SU-DHL-6 (cell line): ENCODE measurements around the gene CELF5.

ENCODE experiments used
- H2AFZ ChIP-seq: fragments of 200-600 bp; sonication (generic); 2 replicates; pipeline ENCODE4 v1.6.1; 2014; ENCODE audit warnings: low read depth, mild to moderate bottlenecking, moderate library complexity, mixed read lengths, antibody characterized with exemption, low read length; ENCODE audit not compliant: severe bottlenecking
- H3F3A ChIP-seq: fragments of 200-600 bp; shearing (Covaris generic); 2 replicates; pipeline ENCODE4 v1.6.0; 2016; ENCODE audit warnings: antibody characterized with exemption, mild to moderate bottlenecking; ENCODE audit not compliant: insufficient read depth
- H3K27ac ChIP-seq: fragments of 200-600 bp; sonication (generic); 2 replicates; pipeline ENCODE4 v1.5.1; 2016; ENCODE audit warnings: low read depth, mild to moderate bottlenecking, low read length, moderate library complexity, mixed read lengths
- H3K27me3 ChIP-seq: fragments of 200-600 bp; sonication (generic), shearing (Covaris generic); 2 replicates; pipeline ENCODE4 v1.6.0; 2014; ENCODE audit warnings: mild to moderate bottlenecking, low read length
- H3K36me3 ChIP-seq: fragments of 200-600 bp; sonication (generic); 2 replicates; pipeline ENCODE4 v1.6.1; 2014; ENCODE audit warnings: mild to moderate bottlenecking, low read length, mixed read lengths
- H3K4me2 ChIP-seq: fragments of 300-600, 200-600 bp; shearing (Covaris generic), sonication (generic); 2 replicates; pipeline ENCODE4 v1.6.0; 2014; ENCODE audit warnings: low read length, low read depth, mild to moderate bottlenecking; ENCODE audit not compliant: poor library complexity, severe bottlenecking
- H3K4me3 ChIP-seq: fragments of 200-600 bp; sonication (generic); 2 replicates; pipeline ENCODE4 v1.5.1; 2014; ENCODE audit warnings: antibody characterized with exemption, low read length, mild to moderate bottlenecking, mixed read lengths; ENCODE audit not compliant: insufficient read depth, poor library complexity, severe bottlenecking
- H3K79me2 ChIP-seq: fragments of 200-600 bp; sonication (generic); 2 replicates; pipeline ENCODE4 v1.6.1; 2014; ENCODE audit warnings: mild to moderate bottlenecking, low read length, moderate library complexity; ENCODE audit not compliant: insufficient read depth
- H3K9ac ChIP-seq: fragments of 200-600 bp; sonication (generic); 2 replicates; pipeline ENCODE4 v1.7.0; 2014; ENCODE audit warnings: mild to moderate bottlenecking, low read length
- H3K9me2 ChIP-seq: fragments of 200-600 bp; sonication (generic); replicated peaks from 2 replicates; pipeline ENCODE4 v1.6.1; 2014; ENCODE audit warnings: low read length; ENCODE audit not compliant: insufficient read depth
- H3K9me3 ChIP-seq: fragments of 200-600 bp; sonication (generic); 2 replicates; pipeline ENCODE4 v1.6.1; 2014; ENCODE audit warnings: low read length, mixed read lengths; ENCODE audit not compliant: insufficient read depth
- H4K20me1 ChIP-seq: fragments of 200-600 bp; sonication (generic); 2 replicates; pipeline ENCODE4 v1.6.1; 2014; ENCODE audit warnings: low read depth, mild to moderate bottlenecking, antibody characterized with exemption, low read length, moderate library complexity, mixed read lengths
- EZH2phosphoT487 ChIP-seq: fragments of 200-600 bp; sonication (generic), shearing (Covaris generic); conservative IDR thresholded peaks from 2 replicates; pipeline ENCODE4 v1.6.1; 2018; ENCODE audit warnings: mild to moderate bottlenecking, antibody characterized with exemption, low read length, moderate library complexity, mixed read lengths
- TF ChIP-seq, protein P1 (sequence below): fragments of 200-600 bp; sonication (generic); IDR thresholded peaks from one replicate; pipeline ENCODE4 v1.5.1; 2017; ENCODE audit warnings: antibody characterized with exemption, mild to moderate bottlenecking, low read length, moderate library complexity; ENCODE audit not compliant: insufficient read depth, poor library complexity, severe bottlenecking

Gene CELF5

DNA sequence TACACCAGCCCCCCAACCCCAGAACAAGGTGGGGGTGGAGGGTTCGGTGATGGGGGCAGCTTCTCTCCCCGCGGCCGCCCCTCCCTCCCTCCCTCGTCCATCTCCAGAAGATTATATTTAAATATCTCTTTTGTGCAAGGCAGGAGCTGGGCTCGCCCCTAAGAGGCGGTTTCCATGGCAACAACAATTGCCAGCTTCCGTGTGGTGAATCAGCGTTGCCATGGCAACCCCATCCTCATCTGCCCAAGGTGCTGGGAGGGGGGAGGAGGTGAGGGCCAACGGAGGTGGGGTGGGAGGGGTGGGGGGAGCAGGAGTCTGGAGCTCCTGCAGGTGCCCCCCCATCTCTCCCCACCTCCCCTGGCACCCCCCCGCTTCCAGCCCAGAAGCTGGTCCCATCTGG is 46.4 kb downstream of the CELF5 start:
- Histone ChIP-seq H3K79me2 (no peaks in the 10 kb centered on the region), H3K4me3 (no peak overlapping the region), H3K36me3 (no peaks in the 10 kb centered on the region), H3K9me3 (no peaks in the 10 kb centered on the region), H3K4me2 (no peak overlapping the region), H3K27ac (no peak overlapping the region), H2AFZ (no peak overlapping the region), H4K20me1 (no peaks in the 10 kb centered on the region), H3K9me2 (no peaks in the 10 kb centered on the region), H3F3A (no peaks in the 10 kb centered on the region), H3K27me3 (no peaks in the 10 kb centered on the region), H3K9ac (no peak overlapping the region)
- no peak for TF ChIP-seq EZH2phosphoT487
- TF ChIP-seq, protein P1, sequence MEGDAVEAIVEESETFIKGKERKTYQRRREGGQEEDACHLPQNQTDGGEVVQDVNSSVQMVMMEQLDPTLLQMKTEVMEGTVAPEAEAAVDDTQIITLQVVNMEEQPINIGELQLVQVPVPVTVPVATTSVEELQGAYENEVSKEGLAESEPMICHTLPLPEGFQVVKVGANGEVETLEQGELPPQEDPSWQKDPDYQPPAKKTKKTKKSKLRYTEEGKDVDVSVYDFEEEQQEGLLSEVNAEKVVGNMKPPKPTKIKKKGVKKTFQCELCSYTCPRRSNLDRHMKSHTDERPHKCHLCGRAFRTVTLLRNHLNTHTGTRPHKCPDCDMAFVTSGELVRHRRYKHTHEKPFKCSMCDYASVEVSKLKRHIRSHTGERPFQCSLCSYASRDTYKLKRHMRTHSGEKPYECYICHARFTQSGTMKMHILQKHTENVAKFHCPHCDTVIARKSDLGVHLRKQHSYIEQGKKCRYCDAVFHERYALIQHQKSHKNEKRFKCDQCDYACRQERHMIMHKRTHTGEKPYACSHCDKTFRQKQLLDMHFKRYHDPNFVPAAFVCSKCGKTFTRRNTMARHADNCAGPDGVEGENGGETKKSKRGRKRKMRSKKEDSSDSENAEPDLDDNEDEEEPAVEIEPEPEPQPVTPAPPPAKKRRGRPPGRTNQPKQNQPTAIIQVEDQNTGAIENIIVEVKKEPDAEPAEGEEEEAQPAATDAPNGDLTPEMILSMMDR, result no peak

DNA sequence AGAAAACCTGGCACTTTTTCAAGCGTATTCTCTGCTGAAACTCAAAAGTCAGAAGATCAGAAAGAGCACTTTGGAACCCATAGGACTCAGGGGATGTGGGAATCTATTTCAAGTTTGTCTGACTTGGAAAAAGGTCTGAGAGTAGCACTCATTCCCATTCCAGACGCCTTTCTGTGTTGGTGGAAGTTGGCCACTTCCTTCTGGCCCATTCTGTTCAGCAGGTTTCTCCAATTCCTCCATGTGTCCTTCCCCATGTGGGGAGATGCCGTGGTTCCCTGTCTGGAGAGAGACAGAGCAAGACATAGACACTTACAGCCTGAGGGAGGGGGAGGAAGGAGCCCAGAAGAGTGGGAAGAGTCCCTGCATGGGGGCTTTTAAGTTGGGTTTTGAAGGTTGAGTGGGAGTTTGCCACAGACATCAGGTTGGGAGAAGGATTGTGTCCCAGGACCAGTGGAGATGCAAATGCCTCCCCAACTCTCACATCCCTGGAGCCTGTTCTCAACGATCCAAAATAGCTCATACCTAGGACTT is 48.0 kb downstream of the CELF5 start:
- Histone ChIP-seq H3K27ac (no peak overlapping the region), H3K4me2 (no peak overlapping the region), H3F3A (no peaks in the 10 kb centered on the region), H3K9me2 (no peaks in the 10 kb centered on the region), H3K9me3 (no peaks in the 10 kb centered on the region), H2AFZ (no peak overlapping the region), H3K36me3 (no peaks in the 10 kb centered on the region), H3K9ac (no peak overlapping the region), H3K27me3 (no peaks in the 10 kb centered on the region), H3K79me2 (no peaks in the 10 kb centered on the region), H4K20me1 (no peaks in the 10 kb centered on the region), H3K4me3 (no peak overlapping the region)
- no peak for TF ChIP-seq EZH2phosphoT487

GRCh38 chr19:3272952-3273351 is 48.5 kb downstream of the CELF5 start:
- Histone ChIP-seq H3F3A (no peaks in the 10 kb centered on the region), H3K9ac (no peak overlapping the region), H3K27me3 (no peaks in the 10 kb centered on the region)

DNA sequence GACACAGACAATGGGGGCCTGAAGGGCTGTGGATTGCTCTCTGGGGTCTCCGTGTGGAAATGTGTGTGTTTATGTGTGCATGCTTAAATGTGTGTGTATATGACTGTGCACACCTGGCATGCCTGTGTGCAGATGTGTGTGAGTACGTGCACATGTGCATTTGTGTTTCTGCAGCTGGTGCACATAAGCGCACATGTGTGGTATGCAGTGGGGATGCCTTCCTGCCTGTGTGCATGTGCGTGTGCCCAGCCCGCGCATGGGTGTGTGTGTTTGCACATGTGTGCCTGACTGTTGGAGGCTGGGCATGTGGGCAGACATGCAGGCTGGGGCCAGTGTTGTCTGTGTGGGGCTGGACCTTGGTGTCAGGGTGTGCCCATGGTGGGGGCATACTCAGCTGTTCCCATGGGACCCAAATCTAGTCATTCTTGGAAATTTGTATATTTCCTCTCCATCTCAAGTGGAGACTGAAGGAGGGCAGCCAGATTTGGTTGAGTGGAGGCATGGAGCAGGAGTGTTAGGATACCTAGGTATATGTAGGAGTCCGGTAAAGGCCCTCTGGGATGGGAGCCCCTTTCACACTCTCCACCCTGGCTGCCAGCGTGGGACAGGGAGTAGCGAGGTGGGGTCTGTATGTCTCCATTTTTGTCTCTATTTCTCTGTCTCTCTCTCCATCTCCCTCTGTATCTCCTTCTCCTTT is 49.9 kb downstream of the CELF5 start:
- H3K9ac ChIP-seq, result no peak overlapping the region
- TF ChIP-seq EZH2phosphoT487, result no peak
- TF ChIP-seq, protein P1, result no peak
- no peak overlapping the region for H3K4me2 ChIP-seq

More at GRCh38 chr19:3272952-3273351, 48.5 kb downstream of the CELF5 start:
- no peaks in the 10 kb centered on the region for H3K79me2 ChIP-seq
- H4K20me1 ChIP-seq, result no peaks in the 10 kb centered on the region
- H3K4me3 ChIP-seq, result no peak overlapping the region
- no peak overlapping the region for H3K4me2 ChIP-seq
- H3K27ac ChIP-seq, result no peak overlapping the region
- TF ChIP-seq, protein P1, result no peak
- TF ChIP-seq EZH2phosphoT487, result no peak
- no peaks in the 10 kb centered on the region for H3K9me2 ChIP-seq
- H3K36me3 ChIP-seq, result no peaks in the 10 kb centered on the region
- H3K9me3 ChIP-seq, result no peaks in the 10 kb centered on the region
- H2AFZ ChIP-seq, result no peak overlapping the region

More for the DNA sequence above, 49.9 kb downstream of the CELF5 start:
- Histone ChIP-seq H3K9me3 (no peaks in the 10 kb centered on the region), H2AFZ (no peak overlapping the region), H3K36me3 (no peaks in the 10 kb centered on the region), H3K4me3 (no peak overlapping the region), H3K27ac (no peak overlapping the region), H3F3A (no peaks in the 10 kb centered on the region), H4K20me1 (no peaks in the 10 kb centered on the region), H3K27me3 (no peaks in the 10 kb centered on the region), H3K79me2 (no peaks in the 10 kb centered on the region), H3K9me2 (no peaks in the 10 kb centered on the region)
